NB4 (cell line): Measurements from ENCODE around the gene CCL5.

Experiments used
- POLR2A ChIP-seq: IDR thresholded peaks from 2 replicates; pipeline ENCODE4 v1.6.1; 2011; ENCODE audit warnings: mild to moderate bottlenecking; ENCODE audit not compliant: insufficient read length; ENCODE audit errors: extremely low read depth
- TF ChIP-seq, protein P1 (sequence below): IDR thresholded peaks from one replicate; pipeline ENCODE4 v1.5.1; 2012; ENCODE audit warnings: low read depth, low read length
- TF ChIP-seq, protein P2 (sequence below): IDR thresholded peaks from 2 replicates; pipeline ENCODE4 v1.6.1; 2011; ENCODE audit warnings: low read depth, low read length

DNA sequence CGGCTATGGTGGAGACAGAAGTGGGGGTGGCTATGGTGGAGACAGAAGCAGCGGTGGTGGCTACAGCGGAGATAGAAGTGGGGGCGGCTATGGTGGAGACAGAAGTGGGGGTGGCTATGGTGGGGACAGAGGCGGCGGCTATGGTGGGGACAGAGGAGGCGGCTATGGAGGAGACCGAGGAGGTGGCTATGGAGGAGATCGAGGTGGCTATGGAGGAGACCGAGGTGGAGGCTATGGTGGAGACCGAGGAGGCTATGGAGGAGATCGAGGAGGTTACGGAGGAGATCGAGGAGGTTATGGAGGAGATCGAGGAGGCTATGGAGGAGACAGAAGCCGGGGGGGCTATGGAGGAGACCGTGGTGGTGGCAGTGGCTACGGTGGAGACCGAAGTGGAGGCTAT lies 35.6 kb downstream of the CCL5 start:
- TF ChIP-seq, protein P1, sequence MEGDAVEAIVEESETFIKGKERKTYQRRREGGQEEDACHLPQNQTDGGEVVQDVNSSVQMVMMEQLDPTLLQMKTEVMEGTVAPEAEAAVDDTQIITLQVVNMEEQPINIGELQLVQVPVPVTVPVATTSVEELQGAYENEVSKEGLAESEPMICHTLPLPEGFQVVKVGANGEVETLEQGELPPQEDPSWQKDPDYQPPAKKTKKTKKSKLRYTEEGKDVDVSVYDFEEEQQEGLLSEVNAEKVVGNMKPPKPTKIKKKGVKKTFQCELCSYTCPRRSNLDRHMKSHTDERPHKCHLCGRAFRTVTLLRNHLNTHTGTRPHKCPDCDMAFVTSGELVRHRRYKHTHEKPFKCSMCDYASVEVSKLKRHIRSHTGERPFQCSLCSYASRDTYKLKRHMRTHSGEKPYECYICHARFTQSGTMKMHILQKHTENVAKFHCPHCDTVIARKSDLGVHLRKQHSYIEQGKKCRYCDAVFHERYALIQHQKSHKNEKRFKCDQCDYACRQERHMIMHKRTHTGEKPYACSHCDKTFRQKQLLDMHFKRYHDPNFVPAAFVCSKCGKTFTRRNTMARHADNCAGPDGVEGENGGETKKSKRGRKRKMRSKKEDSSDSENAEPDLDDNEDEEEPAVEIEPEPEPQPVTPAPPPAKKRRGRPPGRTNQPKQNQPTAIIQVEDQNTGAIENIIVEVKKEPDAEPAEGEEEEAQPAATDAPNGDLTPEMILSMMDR: no peak
- TF ChIP-seq, protein P2, sequence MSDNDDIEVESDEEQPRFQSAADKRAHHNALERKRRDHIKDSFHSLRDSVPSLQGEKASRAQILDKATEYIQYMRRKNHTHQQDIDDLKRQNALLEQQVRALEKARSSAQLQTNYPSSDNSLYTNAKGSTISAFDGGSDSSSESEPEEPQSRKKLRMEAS: no peak
- TF ChIP-seq POLR2A: no peak
